ENCODE measurements around the gene SFXN5.

The SFXN5 gene

DNA sequence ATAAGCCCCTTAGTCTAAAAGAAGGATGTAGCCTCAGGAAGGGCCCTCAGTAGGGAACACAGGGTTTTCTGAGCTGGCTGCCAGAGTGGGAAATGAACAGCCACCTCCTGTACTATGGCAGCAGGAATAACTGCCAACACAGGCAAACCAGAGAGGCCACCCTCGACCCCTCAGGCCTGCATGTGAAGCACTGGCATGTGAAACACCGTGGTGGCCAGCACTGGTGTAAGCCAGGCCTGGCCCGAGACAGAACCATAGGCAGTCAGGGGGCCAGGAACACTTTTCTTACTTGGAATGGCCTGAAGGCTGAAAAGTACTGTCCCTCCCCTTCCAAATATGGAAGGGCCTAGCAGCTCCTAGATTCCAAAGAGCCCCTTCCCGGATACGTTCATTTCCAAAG lies 28.2 kb downstream of the SFXN5 start:
- peak; percentile 64 for DNase-seq

DNA sequence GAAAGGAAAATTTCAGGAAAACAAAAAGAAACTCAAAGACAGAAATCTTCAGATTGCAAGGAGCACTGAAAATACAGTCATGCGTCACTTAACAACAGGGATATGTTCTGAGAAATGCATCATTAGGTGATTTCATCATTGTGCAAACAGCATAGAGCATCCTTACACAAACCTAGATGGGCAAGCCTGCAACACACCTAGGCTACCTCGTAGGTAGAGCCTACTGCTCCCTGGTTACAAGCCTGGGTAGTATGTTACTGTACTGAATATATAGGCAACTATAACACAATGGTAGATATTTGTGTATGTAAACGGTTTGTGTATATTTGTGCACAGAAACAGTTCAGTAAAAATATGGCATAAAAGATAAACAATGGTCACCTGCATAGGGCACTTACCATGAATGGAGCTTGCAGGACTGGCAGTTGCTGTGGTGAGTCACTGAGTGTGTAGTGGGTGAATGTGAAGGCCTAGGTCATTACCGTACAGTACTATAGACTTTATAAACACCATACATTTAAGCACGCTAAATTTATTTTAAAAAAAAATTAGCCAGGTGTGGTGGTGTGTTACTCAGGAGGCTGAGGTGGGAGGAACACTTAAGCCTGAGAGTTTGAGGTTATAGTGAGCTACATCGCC lies 33.4 kb downstream of the SFXN5 start:
- DNase-seq = no peak

DNA sequence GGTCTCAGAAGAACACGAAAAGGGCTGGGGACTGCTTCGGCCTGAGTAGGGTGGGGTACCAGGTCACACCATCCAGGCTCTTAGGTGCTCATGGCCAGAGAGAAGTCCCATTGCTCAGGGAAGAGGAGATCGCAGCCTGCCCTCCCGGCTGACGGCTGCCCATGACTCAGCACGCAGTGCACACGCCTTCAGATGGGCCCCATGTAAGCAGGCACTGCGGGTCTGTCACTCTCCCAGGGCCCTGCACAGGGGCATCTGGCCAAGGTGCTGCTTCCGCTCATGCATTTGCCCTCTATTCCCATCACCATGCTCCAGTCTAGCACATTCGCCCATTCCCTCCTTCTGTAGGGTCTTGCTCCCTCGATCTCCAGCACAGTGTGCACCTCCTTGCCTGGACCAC lies 34.7 kb downstream of the SFXN5 start:
- no peak for DNase-seq

DNA sequence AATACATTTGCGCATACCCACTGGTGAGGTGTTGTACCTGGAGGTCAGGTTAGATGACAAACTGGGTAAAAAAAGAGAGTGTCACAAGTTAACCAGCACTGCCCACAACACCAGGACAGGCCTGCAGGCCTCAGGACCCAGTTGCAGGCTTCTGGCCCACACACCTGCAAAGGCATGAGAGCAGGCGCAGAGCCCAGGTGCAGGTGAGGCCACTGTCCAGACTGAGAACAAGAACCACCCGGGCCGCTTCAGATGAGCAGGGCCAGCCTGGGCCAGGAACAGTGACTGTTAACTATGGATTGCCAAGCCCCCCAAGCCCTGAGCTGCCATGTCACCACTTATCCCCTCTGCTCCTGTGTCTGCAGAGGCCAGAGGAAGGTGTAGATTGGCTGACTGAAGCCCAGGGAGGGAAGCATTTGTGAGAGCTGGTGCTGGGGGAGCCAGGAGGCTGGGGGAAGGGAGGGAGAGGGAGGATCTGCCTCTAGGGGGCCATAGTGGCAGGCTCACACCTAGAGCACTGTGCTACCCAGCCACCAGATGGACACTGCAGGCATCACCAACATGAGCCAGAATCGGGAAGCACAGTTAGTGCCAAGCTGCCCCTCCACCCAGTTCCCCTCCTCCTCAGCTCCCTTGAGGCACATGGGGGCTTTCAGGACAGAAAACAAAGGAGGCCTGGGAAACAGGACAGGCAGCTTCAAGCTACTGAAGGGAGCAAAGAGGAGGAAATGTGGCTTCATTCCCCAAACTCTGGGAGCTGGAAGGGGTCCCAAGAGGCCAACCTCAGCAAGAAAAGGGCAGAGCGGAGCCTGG lies 35.4 kb downstream of the SFXN5 start:
- peak; percentile 61 for DNase-seq

- no peak for DNase-seq
These were observed 36.7 kb downstream of the SFXN5 start for GRCh38 chr2:73034661-73035375.

DNA sequence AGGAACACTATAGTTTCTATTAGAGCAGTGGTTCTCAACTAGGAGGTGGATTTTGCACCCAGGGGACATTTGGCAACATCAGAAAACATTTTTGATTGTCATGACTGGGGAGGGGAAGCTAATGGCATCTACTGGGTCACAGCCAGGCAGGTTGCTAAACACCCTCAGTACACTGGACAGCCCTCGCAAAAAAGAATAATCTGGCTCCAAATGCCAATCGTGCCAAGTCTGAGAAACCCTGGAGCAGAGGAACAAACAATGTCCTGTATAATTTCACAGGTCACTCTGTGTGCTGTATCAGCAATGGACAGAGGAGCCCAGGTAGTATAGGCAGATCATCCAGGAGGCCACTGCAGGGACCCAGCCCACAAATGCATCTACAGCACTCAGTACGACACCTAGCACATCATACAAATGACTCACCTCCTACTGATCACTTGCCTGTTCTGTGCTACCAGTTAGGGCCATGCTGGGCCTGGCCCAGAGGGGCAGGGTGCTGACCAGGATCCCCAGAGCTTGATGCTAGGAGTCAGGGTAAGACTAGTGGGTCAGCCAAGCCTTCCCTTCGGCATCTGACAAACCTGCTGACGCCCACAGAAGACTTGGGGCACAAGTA lies 37.6 kb downstream of the SFXN5 start:
- no peak for DNase-seq

GRCh38 chr2:73033142-73033765 lies 38.3 kb downstream of the SFXN5 start:
- no peak for DNase-seq

DNA sequence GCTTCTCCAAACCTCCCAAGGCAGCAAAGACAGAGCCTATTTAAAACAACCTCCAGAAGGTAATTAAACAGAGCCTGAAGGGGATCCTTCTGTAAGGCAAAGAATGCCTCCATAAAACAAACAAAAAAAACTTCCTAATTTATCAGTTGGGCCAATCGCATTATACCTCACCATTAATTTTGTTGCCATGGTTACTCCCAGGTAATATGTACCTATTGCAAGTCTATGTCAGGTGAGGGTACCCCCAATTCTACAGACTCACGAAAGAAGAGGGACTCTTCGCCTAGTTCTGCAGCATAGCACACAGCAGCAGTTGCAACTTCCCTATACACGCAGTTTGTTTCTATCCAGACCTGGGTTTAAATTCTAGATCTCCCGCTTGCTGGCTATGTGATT lies 38.8 kb downstream of the SFXN5 start:
- no peak for DNase-seq

GRCh38 chr2:73031725-73032701 lies 39.5 kb downstream of the SFXN5 start:
- no peak for DNase-seq

DNA sequence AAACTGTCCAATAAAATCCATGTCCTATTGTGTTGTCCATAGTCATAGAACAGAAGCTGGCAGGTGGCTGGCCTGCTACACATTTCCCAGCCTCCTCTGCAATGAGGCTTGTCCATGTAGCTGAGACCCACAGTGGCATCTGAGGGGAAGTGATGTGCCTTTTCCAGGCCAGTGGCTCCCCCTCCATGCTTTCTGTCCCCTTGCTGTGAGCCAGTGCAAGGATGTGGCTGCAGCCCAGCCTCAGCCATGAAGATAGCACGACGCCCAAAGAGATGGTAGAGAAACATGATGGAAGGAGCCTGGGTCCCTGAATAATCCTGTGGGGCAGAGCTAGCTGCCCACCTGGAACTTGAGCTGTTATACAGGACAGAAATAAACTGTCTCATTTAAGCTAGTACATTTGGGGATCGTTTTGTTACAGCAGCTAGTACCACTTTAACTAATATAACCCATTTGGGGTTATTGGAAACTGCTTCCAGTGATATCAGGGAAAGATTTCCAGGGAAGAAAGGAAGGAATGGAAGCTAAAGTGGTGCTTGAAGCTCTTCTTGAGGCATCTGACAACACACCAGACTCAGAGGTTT lies 40.3 kb downstream of the SFXN5 start:
- no peak for DNase-seq

DNA sequence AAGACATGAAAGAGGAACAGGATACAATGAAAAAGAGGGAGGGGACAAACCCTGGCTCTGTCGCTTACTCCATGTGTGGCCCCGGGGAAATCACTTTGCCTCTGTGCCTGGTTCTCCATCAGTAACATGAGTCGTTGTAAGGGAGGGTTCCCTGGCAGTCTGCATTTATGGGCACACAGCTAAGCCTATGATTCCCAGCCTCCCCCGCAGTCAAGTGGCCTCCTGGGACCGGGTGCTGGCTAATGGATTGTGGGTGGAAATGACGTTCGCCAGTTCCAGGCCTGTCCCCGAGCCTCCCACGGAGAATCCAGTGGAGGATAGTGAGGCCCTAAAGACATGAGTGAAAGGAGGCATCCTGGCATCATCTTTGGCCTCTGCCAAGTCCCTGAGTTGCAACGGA lies 42.7 kb downstream of the SFXN5 start:
- no peak for DNase-seq

DNA sequence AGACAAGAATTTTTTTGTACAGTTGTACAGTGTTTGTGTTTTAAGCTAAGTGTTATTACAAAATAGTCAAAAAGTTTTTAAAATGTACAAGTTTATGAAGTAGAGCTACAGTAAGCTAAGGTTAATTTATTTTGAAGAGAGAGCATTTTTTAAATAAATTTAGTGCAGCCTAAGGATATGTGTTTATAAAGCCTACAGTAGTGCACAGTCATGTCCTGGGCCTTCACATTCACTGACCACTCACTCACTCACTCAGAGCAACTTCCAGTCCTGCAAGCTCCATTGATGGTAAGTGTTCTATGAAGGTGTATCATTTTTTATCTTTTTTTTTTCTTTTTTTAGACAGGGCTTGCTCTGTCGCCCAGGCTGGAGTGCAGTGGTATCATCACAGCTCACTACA lies 44.2 kb downstream of the SFXN5 start:
- DNase-seq = no peak

GRCh38 chr2:73023497-73023896 lies 48.0 kb downstream of the SFXN5 start:
- DNase-seq = no peak

- DNase-seq = no peak
These were observed 49.4 kb downstream of the SFXN5 start for GRCh38 chr2:73022024-73022568.

GRCh38 chr2:73021371-73022010 lies 50.0 kb downstream of the SFXN5 start:
- DNase-seq = no peak

GRCh38 chr2:73020657-73021370 lies 50.7 kb downstream of the SFXN5 start:
- no peak for DNase-seq

DNA sequence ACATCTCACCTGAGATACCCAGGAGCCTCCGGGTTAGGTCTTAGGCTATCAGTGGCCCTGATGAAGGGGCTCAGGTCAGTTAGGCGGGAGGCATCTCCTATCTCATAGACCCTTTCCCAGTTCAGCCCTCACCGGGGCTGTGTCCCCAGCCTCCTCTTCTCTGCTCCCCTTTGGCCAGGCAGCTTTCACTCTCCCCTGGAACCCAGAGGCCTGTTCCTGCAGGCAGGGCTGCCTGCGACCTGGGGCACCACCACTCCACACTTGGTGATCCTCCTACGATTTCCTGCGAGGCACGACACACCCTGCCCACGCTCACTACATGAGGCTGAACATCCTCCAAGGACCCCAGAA lies 51.2 kb downstream of the SFXN5 start:
- DNase-seq = no peak

DNA sequence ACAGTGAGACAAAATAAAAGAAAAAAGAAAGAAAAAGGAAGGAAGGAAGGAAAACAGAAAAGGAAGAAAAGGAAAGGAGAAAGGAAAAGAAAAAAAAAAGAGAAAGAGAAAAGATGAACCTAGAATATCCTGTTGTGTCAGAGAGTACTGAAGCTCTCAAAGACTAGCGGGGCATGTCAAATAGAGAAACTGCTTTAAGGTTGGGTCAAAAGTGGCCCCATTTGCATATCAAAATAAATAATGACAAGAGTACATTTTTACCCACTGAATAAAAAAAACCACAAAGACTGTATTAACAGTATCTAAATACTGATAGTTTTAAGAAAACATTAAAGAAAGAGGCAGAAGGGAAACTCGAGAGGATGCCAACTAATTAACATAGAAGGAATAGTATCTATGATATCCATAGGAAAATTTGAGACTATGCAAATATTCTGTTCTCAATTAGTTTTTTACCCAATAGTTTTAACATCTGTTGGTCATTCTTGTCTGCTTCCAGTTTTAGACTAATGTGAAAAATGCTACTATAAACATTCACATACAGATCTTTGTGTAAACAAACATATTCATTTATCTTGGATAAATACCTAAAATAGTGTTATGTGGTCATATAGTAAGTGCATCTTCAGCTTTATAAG lies 53.2 kb downstream of the SFXN5 start:
- no peak for DNase-seq

- no peak for DNase-seq
These were observed 57.6 kb downstream of the SFXN5 start for GRCh38 chr2:73013936-73014335.
